GM11168 (cell line): ENCODE data around the gene ASPHD2.

ENCODE experiments used
- in situ Hi-C: fragments of 300-500 bp; cut with MboI; formaldehyde crosslinking; loops from one replicate; pipeline ENCODE4 v1.12.0; 2022; ENCODE audit warnings: low sequenced_read_pairs; ENCODE audit not compliant: unreplicated experiment

Gene ASPHD2

DNA sequence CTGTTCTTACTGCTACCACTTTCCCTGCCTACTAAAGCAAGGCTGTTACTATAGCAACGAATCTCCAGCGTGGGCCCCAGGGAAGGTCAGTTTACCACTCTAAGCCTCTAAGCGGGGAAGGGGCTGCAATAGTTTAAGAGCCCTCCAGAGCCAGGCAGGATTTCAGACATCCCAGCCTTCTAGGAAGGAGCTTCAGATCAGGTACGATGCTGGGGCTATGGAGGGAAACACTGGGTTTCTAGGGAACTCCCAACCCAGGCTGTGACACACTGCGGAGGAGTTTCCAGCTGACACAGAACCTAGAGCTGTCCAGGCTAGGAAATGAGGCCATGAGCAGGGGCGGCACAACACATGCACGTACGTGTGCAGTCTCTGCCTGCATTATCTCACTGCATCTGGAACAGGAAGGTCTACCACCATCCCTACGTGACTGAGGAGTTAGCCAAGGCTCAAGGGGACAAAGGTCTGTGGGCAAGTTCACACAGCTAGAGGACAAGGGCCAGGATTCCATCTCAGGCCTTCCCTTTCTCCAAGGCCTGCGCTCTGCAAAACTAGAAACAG lies 34.1 kb downstream of the ASPHD2 start:
- in situ Hi-C loops, result loop anchor here (25.0 kb wide), 1 partner anchor 101 kb away; no protein-coding TSS in a partner anchor

DNA sequence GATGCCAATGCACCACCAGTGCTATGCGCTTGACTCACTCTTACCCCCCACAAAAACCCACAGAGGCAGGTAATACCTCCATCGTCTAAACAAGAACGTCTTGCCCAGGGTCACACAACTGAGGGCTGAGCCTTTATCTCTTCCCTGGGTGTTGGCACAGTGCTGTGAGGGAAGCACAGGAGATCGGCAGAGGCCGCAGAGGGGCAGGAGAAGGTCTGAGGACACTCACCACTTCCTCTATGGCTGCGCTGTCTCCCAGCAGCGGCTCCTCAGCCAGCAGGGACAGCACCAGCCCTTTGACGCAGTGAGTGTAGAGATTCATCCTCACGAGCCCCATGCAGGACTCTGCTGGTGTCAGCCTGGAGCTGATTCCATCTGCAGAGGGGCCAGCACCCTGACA lies 34.6 kb downstream of the ASPHD2 start:
- in situ Hi-C loops, result loop anchor here (25.0 kb wide), 1 partner anchor 101 kb away; no protein-coding TSS in a partner anchor

DNA sequence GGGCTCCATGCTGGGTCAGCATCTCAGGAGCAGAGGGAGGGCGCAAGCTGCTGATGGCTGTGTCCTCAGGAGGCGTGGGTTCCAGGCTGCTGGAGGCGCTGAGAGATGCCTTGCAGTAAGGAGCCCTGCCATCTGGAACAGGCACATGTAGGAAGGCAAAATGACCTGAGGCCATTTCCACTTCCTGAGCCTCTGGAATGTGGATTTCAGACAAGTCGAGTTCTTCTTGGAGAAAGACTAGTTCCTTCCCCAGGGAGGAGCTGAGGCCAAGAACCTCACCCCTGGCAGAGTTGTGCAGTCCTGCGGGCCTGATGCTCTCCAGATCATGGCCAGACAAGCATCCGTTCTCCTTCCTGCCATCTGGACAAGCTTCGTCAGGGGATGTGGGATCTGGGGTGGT lies 35.3 kb downstream of the ASPHD2 start:
- in situ Hi-C loops, result loop anchor here (25.0 kb wide), 1 partner anchor 102 kb away; no protein-coding TSS in a partner anchor

DNA sequence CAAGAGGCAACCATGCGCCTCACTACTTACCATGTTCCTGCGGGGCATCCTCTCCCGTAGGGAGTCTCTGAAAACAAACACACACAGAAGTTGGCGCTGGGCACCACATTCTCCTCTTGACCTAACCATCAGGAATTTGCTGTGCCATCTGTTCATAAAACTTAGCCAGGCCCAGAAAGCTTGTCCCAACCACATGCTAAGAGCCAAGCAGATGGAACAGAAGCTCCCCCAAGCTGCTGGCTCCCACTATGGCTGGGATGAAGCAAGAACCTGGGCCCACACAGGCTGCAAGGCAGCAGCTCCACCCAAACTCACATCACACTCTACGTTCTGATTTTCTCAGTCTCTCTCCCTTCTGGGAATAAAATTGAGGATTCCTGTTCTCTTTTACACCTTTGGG lies 37.1 kb downstream of the ASPHD2 start:
- in situ Hi-C loops, result loop anchor here (25.0 kb wide), 1 partner anchor 104 kb away; no protein-coding TSS in a partner anchor

DNA sequence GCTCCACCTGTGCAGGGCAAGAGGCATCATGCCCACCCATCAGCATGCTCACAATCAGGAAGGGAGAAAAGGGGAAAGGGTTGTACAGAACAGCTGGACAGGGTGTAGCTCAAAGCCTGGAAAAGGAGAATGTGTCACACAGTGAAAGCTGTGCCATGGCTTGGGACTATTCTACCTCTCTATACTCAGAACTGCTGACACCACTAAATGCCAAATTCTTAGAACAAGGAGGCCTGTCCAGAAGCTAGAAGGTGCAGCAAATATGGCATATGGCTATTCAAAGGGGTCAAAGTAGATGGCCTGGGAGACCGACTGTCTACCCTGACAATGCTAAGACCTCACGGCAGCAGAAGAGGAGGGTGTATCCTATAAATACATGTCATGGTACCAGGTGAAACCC lies 41.7 kb downstream of the ASPHD2 start:
- in situ Hi-C loops, result loop anchor here (25.0 kb wide), 1 partner anchor 109 kb away; no protein-coding TSS in a partner anchor

DNA sequence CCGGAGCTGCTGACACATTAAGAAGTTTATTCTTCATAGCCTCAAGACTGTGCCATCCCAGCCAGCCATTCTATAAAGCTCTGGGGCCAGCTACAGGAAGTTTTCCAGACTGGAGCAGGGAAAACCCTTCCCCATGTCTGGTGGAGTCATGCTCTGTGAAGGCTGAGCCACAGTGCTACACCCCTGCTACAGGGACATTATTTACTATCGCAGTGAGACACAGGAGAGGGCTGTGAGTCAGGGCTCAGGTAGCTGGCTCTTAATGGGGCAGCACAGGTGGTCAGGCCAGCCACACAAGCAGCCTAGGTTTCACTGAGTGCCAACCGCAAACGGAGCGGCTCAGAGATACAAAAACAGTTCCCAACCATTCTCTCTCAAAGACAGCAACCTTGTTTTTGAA lies 42.5 kb downstream of the ASPHD2 start:
- in situ Hi-C loops, result loop anchor here (25.0 kb wide), 1 partner anchor 109 kb away; no protein-coding TSS in a partner anchor

DNA sequence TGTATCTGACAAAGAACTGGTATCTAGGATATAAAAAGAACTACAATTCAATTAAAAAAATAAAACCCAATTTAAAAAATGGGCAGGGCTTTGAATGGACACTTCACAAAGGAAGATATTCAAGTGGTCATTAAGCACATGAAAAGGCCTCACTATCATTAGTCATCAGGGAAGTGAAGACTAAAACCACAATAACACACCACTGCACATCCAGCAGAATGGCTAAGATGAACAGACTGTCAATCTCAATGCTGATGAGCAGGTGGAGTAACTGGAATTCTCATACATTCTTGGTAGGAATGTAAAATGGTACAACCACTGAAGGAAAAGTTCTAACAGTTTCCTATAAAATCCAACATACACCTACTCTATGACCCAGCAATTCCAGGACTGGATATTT lies 45.6 kb downstream of the ASPHD2 start:
- in situ Hi-C loops, result loop anchor here (25.0 kb wide), 1 partner anchor 112 kb away; no protein-coding TSS in a partner anchor

DNA sequence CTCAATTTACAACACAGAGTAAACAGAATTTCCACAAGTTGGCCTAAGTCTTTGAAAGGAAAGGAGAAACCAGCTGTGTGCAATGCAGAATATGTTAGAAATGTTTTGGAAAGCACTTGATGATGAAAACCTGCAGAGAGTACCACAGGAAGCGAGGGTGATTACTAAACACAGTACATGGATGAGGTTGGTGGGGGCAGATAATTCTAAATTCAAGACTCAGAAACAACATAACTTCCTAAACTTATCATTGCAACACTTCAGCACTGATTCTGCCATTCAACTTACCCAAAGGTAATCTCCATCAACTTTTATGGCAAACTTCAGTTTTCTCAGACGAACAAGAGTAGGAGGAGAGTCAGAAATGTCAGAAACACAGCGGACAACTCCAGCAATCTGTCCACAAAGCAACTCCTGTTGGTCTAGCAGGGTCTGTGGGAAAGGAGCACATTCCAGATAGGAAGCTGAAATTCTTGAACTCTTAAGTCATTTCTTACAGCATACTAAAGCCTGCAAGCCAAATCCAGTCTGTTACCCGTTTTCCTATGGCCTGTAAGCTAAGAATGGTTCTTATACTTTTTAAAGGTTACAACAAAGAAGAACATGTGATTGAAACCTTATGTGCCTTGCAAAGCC lies 47.8 kb downstream of the ASPHD2 start:
- in situ Hi-C loops, result no loop called here

DNA sequence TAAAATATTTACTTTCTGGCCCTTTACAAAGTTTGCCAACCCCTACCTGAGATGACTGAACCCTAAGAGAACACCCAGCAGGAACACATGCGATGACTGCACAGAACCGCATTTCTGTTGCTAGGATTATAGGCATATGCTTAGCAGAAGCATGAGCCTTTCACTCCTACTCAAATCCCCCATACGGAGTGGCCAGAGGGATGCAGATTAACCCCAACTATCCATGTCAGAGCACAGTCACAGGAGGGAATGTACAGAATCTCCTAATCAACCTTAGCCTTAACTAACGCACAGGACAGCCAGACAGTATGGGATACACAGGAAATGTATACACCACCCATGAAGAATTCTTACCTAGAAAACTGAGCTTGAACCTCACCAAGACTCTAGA lies 48.3 kb downstream of the ASPHD2 start:
- in situ Hi-C loops, result no loop called here

DNA sequence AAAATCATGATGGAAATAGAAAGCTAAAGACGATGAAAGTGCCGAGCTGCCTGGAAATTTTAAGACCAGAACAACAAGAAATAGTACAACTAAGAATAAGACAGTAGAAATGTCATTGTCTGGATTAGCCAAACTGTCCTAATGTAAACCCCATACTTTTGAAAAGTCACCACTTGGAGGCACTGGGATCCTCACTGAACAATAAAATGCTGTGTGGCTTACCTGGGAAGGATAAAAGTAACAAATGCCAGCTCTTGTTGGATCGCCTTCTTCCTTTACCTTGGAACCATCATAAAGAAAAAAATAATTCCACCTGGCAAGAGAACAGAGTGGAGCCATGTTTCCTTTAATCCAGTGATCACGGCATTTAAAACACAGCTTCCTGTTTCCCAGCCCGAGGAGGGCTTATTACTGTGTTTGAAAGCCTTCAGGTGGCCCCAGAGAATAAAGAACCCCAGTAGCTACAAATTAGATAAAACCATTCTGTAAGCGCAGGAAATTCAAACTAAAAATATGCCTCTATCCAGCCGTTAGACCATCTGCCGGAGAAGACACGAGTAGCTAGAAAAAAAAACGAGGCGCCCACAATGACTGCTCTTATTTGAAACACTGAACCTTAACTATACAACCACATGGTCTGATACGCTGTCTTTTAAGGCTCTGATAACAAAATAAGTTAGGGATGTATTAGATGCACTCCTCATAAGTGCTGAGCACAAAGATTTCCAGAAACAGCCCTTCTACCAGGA lies 50.2 kb downstream of the ASPHD2 start:
- in situ Hi-C loops, result no loop called here

DNA sequence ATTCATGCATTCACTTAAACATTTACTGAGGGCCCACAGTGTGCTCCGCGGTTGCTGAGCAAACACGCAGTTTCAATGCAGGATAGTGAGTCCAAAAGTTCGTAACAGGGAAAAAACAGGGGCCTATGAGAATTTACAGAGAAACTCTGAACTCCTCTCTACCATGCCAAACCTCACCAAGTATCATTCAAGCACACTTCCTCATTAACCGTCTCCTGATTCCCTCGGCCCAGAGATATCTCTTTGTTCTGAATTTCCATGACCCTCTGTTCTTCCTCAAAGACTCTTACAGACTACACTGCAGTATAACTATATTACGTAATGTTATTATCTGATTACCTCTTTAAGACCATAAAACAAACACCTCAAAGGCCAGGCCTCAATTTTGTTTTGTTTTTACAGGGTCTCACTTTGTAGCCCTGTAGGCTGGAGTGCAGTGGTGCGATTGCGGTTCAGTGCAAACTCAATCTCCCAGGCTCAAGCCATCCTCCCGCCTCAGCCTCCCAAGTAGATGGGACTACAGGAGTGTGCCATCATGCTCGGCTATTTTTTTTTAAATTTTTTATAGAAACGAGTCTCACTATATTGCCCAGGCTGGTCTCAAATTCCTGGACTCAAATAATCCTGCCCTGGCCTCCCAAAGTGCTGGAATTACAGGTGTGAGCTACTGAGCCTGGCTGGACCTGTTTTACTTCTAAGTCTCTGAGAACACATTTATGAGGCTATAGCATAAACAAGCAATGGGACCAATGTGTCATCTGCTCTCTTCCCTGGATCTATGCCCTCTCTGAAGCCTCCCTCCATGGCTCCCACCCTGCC lies 50.9 kb downstream of the ASPHD2 start:
- in situ Hi-C loops, result no loop called here

DNA sequence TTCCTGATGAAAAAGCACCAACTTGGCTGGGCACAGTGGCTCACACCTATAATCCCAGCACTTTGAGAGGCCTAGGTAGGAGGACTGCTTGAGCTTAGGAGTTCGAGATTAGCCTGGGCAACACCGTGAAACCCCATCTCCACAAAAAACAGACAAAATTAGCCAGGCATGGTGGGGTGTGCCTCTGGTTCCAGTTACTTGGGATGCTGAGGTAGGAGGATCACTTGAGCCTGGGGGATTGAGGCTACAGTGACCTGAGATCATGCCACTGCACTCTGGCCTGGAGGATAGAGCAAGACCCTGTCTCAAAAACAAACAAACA lies 51.5 kb downstream of the ASPHD2 start:
- in situ Hi-C loops, result no loop called here

DNA sequence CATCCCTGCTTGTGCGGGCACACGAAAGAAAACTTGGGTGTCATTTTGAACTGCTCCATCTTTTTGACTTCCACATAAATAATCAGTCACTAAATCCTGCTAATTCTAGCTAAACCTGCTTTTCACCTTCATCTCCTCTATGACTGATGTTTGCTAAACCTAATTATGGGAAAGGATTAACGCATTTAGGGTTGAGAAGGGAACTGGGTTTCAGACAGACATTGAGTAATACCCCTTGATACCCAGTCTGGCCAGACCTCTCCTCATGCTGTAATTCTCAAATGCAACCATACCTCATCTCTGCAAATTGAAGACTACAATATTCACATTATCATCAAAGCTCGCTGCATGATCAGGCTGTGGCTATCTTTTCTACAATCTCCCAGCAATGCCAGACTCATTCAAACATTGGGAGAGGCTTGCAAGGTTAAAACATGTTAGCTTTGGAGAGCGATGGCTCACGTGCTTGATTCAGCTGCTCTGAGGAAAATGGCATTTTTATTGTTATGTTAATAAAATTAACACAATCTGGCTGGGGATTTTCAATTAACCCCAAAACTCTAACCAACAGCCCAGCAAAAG lies 52.1 kb downstream of the ASPHD2 start:
- in situ Hi-C loops, result no loop called here

DNA sequence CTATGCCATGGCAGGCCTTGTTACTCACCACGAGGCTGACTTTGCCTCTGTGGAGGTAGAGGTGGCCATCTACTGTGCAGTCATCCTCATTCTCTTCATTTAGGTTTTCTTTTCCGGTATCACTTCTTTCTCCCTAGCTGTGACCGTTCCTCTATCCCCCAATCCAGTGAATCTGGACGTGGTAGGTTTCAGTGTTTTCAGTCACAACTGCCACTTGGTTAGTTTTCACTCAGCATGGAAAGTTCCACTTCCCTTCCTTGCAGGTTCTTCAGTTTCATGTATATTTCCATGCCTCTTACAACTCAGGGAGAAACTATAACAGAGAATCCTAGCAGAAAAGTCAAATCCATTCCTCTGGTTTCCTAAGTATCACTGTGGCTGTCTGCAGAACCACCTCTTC lies 52.6 kb downstream of the ASPHD2 start:
- in situ Hi-C loops, result no loop called here

DNA sequence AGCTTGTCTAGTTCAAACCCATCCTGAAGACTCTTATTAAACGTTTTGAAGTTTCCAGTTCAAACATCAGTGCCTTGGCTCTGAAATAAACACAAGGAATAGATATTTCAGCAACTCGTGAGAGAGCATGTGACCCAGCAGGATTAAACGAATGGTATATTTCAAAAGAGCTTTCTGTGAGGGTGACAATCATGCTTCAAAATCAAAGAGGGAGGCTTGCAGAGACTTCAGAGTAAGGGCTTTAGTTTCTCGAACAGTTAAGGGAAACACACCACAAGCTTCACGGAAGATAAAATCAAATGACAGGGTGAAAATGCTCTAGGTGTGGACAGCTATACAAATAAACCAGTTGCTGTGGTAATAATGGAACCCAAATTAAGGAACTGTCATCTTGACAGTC lies 53.1 kb downstream of the ASPHD2 start:
- in situ Hi-C loops, result no loop called here

DNA sequence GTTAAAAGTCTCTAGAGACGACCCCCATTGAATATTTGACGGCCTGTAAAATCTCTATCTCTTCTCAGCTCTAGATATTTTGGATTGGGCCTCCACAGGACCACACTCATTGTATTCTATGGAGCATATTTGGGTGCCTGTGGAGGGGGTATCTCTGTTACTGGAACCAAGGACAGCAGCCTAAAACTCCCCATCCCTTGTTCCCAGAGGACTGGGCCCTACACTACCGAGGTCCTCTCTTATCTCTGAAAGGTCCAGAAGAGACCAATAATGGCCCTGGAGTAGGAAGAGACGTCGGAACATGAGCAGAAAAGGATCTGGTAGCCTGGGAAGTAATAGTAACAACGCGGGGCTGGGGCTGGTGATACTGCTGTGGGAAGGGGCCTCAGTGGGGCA lies 54.0 kb downstream of the ASPHD2 start:
- in situ Hi-C loops, result no loop called here

DNA sequence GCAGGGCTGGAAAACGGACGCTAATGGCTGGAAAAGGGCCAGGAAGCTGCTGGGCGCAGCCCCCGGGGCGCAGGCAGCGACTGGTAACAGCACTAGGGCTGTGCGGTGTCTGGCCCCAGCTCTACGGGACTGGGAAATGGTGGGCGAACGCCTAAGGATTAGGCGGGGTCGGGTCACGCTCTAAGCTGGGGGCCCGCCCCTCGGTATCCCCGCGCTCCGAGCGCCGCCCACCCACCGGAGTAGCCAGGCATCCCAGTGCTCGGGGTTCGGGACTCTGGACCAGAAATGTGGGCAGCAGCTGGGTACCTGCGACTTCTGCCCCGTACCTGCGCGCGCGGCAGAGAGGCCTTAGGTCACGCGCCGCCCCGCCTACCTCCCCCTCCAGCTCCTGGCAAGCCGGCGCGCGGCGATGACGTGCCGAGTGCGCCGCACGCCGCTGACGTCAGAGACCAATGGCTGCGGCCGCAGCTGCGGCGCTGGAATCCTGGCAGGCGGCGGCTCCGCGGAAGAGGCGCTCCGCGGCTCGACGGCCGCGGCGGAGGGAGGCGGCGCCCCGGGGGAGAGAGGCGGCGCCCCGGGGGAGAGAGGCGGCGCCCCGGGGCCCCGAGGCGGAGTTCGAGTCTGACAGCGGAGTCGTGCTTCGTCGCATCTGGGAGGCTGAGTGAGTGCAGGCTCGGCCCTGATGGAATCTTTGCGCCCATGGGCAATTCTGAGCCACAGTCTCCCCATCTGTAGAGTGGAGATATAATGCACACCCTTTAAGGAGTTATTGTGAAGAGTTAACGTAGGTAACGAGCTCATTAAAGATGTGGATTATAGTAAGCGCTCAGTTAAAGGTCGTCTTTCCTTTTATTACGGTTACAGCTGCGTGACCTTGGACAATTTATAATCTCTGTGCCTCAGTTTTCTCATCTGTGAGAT lies 54.6 kb downstream of the ASPHD2 start, which contains the start of the genes HPS4 and SRRD:
Gene HPS4, minus strand, starts transcription at position 345 of the 921 bp plus-strand sequence. CDS start 2,021 bp downstream, outside the sequence.
Gene SRRD, plus strand, starts transcription at position 439 of the 921 bp plus-strand sequence. Its CDS starts 14 bp downstream, at position 453.
- in situ Hi-C loops, result no loop called here

DNA sequence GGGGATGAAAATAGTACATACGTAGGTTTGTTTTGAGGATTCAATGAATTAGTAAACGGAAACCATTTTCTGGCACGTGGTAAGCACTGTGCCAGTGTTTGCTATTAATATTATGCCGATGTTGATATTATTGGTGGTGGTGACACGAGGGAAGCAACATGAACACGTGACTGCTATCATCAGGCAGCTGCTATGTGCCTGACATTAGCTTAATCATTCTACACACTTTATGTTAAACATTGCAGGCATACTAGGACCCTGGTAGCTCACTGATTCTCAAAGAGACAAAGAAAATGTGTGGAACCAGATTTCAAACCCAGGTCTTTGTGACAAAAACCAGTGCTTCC lies 55.3 kb downstream of the ASPHD2 start:
- in situ Hi-C loops, result no loop called here

DNA sequence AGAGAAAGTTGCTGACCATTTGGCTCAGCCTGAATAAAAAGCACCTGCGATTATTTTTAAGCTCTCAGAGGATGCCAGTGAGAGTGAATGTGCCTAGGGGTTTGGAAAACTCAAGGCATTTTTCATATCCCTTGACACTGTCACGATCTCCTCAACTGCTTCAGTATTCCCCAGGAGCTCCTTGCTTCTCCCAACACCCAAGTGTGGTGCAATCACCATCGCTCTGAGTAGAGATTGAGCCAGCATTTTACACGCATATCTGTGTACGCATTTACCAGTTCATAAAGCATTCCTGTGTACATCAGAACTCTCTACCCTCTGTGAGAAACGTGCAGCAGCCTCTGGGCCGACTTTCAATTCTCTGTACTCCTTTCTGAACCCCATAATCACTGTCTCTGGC lies 56.0 kb downstream of the ASPHD2 start:
- in situ Hi-C loops, result no loop called here
